ENCODE data around the gene IL1B.

DNA sequence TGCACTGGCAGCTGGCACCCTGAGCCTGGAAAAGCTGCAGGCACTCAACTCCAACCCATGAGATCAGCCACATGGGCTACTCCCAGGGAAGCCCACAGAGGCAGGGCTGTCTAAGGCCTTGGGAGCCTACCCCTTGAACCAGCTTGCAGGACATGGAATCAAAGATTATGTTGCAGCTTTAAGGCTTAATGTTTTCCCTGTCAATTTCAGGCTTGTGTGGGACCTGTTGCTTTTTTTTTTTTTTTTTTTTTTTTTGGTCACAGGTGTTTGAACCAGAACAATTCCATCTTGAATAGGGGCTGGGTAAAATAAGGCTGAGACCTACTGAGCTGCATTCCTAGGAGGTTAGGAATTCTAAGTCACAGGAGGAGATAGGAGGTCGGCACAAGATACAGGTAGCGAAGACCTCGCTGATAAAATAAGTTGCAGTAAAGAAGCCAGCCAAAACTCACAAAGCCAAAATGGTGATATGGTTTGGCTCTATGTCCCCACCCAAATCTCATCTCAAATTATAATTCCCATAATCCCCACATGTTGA, 44.8 kb downstream of the IL1B start:
- TF ChIP-seq, protein P1, sequence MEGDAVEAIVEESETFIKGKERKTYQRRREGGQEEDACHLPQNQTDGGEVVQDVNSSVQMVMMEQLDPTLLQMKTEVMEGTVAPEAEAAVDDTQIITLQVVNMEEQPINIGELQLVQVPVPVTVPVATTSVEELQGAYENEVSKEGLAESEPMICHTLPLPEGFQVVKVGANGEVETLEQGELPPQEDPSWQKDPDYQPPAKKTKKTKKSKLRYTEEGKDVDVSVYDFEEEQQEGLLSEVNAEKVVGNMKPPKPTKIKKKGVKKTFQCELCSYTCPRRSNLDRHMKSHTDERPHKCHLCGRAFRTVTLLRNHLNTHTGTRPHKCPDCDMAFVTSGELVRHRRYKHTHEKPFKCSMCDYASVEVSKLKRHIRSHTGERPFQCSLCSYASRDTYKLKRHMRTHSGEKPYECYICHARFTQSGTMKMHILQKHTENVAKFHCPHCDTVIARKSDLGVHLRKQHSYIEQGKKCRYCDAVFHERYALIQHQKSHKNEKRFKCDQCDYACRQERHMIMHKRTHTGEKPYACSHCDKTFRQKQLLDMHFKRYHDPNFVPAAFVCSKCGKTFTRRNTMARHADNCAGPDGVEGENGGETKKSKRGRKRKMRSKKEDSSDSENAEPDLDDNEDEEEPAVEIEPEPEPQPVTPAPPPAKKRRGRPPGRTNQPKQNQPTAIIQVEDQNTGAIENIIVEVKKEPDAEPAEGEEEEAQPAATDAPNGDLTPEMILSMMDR (IDR thresholded peaks at IDR 0.05; ENCODE audit: low read depth, low read length, poor library complexity, severe bottlenecking), result no peak
- TF ChIP-seq EZH2phosphoT487 (IDR thresholded peaks at IDR 0.05; ENCODE audit: borderline replicate concordance, low read length), result no peak

All from DOHH2 (cell line).